Neural cell (in vitro differentiated cells): ENCODE data around the gene TCF4. TPM values are rescaled to one million over a fixed set of nuclear protein-coding genes. Genes with fewer than 3 reads are reported as not detected.

Experiments
- H2AFZ ChIP-seq: fragments of 200-600, 300-800 bp; sonication (generic), shearing (Covaris generic); 2 replicates; pipeline ENCODE4 v1.6.0; 2014; ENCODE audit warnings: low read depth, mild to moderate bottlenecking, antibody characterized with exemption, low read length, moderate library complexity
- H3F3A ChIP-seq: fragments of 200-600 bp; shearing (Covaris generic); 2 replicates; pipeline ENCODE4 v1.6.1; 2016; ENCODE audit warnings: mild to moderate bottlenecking, moderate library complexity, mixed read lengths, antibody characterized with exemption, low read length; ENCODE audit not compliant: insufficient read depth, poor library complexity, severe bottlenecking
- H3K27ac ChIP-seq: fragments of 200-600, 300-800 bp; sonication (generic), shearing (Covaris generic); 2 replicates; pipeline ENCODE4 v1.5.1; 2014; ENCODE audit warnings: mild to moderate bottlenecking, low read length, moderate library complexity
- H3K27me3 ChIP-seq: fragments of 300-800, 200-600 bp; sonication (generic), shearing (Covaris generic); 2 replicates; pipeline ENCODE4 v1.6.0; 2014; ENCODE audit warnings: mild to moderate bottlenecking, low read depth, low read length, moderate library complexity; ENCODE audit not compliant: insufficient read depth
- H3K36me3 ChIP-seq: fragments of 300-800, 200-600 bp; sonication (generic), shearing (Covaris generic); 2 replicates; pipeline ENCODE4 v1.5.1; 2014; ENCODE audit warnings: mild to moderate bottlenecking, antibody characterized with exemption, low read length, moderate library complexity; ENCODE audit not compliant: insufficient read depth
- H3K4me2 ChIP-seq: fragments of 300-800, 200-600 bp; sonication (generic), shearing (Covaris generic); 2 replicates; pipeline ENCODE4 v1.6.0; 2014; ENCODE audit warnings: mild to moderate bottlenecking, low read length
- H3K4me3 ChIP-seq: fragments of 300-800, 200-600 bp; sonication (generic), shearing (Covaris generic); 2 replicates; pipeline ENCODE4 v1.5.1; 2014; ENCODE audit warnings: mild to moderate bottlenecking, low read length, moderate library complexity
- H3K79me2 ChIP-seq: fragments of 200-600 bp; shearing (Covaris generic); replicated peaks from 2 replicates; pipeline ENCODE4 v1.6.0; 2014; ENCODE audit warnings: mild to moderate bottlenecking, low read length, moderate library complexity; ENCODE audit not compliant: insufficient read depth
- H3K9ac ChIP-seq: fragments of 300-800, 200-600 bp; sonication (generic), shearing (Covaris generic); 2 replicates; pipeline ENCODE4 v1.6.1; 2016; ENCODE audit warnings: mild to moderate bottlenecking, low read length, mixed read lengths
- H3K9me2 ChIP-seq: fragments of 200-600 bp; shearing (Covaris generic); 2 replicates; pipeline ENCODE4 v1.6.1; 2016; ENCODE audit warnings: mild to moderate bottlenecking, low read length, mixed read lengths; ENCODE audit not compliant: insufficient read depth
- H3K9me3 ChIP-seq: fragments of 200-600, 300-800 bp; sonication (generic), shearing (Covaris generic); 2 replicates; pipeline ENCODE4 v1.6.1; 2016; ENCODE audit warnings: mild to moderate bottlenecking, mixed run types, low read length, moderate library complexity, mixed read lengths
- H4K20me1 ChIP-seq: fragments of 200-600 bp; shearing (Covaris generic); 2 replicates; pipeline ENCODE4 v1.6.1; 2016; ENCODE audit warnings: mild to moderate bottlenecking, mixed run types; ENCODE audit not compliant: insufficient read depth
- EP300 ChIP-seq: fragments of 450-650 bp; conservative IDR thresholded peaks from 2 replicates; pipeline ENCODE4 v1.6.1; 2014; ENCODE audit warnings: antibody characterized with exemption, mild to moderate bottlenecking, moderate library complexity; ENCODE audit not compliant: poor library complexity, severe bottlenecking
- EZH2 ChIP-seq: fragments of 200-600, 300-800 bp; shearing (Covaris generic), sonication (generic); IDR thresholded peaks from 2 replicates; pipeline ENCODE4 v1.6.1; 2014; ENCODE audit warnings: antibody characterized with exemption, low read length, borderline replicate concordance, mild to moderate bottlenecking; ENCODE audit not compliant: insufficient read depth, poor library complexity, severe bottlenecking
- MXI1 ChIP-seq: fragments of 450-650 bp; conservative IDR thresholded peaks from 2 replicates; pipeline ENCODE4 v1.6.1; 2014; ENCODE audit warnings: antibody characterized with exemption, mild to moderate bottlenecking; ENCODE audit not compliant: poor library complexity, severe bottlenecking
- RAD21 ChIP-seq: fragments of 450-650 bp; conservative IDR thresholded peaks from 2 replicates; pipeline ENCODE4 v1.6.1; 2014; ENCODE audit warnings: antibody characterized with exemption, mild to moderate bottlenecking, moderate library complexity
- SMC3 ChIP-seq: fragments of 450-650 bp; conservative IDR thresholded peaks from 2 replicates; pipeline ENCODE4 v1.6.1; 2014; ENCODE audit warnings: antibody characterized with exemption, mild to moderate bottlenecking, moderate library complexity; ENCODE audit not compliant: poor library complexity
- TAF1 ChIP-seq: IDR thresholded peaks from 2 replicates; pipeline ENCODE4 v1.6.1; 2012; ENCODE audit warnings: low read depth
- polyA plus RNA-seq: library from polyadenylated mRNA; depleted of rRNA; stranded (reverse); fragments of >200 nt; gene quantifications from 2 replicates; pipeline ENCODE4 v1.2.3, GENCODE V29; 2014
- TF ChIP-seq, protein P1 (sequence below): fragments of 450-650 bp; IDR thresholded peaks from 2 replicates; pipeline ENCODE4 v1.5.1; 2014; ENCODE audit warnings: antibody characterized with exemption, mild to moderate bottlenecking, moderate library complexity; ENCODE audit not compliant: poor library complexity, severe bottlenecking
- TF ChIP-seq, protein P2 (sequence below): IDR thresholded peaks from 2 replicates; pipeline ENCODE4 v1.6.1; 2012; ENCODE audit warnings: borderline replicate concordance

TCF4 gene
- polyA plus RNA-seq, 1 donor from 2014 or later = 7.0 TPM

DNA sequence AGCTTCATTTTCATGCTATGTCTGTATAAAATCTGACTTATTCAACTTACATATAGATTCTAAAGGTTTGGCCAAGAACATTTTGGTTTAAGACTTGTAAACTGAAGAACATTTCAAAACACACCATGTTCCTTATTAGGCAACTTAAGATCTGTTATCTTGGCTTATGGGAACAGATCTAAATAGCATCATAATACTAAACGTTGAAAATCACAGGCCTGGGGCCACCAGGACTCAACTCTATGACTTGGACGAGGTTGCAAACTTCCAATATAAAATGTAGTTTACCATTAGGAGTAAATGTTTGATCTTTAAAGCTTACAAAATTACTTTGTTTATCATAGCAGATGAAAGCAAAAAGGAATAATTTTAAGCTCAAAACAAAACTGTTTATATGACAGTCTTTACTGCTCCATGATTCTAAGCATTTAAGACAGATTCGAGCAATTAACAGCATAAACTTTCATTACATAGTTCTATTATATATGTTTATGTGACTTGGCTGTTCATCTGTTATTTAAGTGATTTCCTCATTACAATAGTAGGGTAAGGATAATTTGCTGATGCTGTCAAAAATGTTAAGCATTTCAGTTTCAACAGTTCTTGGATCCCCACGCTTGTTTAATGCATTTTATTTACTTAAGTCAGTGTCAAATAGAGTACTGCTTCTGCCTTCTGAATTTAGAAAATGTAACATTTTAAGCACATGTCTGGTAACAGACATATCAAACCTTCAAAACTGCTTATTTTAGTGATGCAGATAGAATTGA, 8.3 kb downstream of the TCF4 start:
- Histone ChIP-seq H3K9me3 (no peaks in the 10 kb centered on the region), H3K27ac (no peak overlapping the region), H3K9ac (no peak overlapping the region), H3K4me2 (no peak overlapping the region), H3F3A (no peaks in the 10 kb centered on the region), H3K4me3 (no peak overlapping the region), H4K20me1 (no peaks in the 10 kb centered on the region), H3K27me3 (no peaks in the 10 kb centered on the region), H3K79me2 (peaks cover 85% of the 10 kb centered on the region), H2AFZ (no peak overlapping the region), H3K36me3 (no peaks in the 10 kb centered on the region), H3K9me2 (no peaks in the 10 kb centered on the region)
- TF ChIP-seq TAF1 (no peak), EP300 (no peak), MXI1 (no peak)

DNA sequence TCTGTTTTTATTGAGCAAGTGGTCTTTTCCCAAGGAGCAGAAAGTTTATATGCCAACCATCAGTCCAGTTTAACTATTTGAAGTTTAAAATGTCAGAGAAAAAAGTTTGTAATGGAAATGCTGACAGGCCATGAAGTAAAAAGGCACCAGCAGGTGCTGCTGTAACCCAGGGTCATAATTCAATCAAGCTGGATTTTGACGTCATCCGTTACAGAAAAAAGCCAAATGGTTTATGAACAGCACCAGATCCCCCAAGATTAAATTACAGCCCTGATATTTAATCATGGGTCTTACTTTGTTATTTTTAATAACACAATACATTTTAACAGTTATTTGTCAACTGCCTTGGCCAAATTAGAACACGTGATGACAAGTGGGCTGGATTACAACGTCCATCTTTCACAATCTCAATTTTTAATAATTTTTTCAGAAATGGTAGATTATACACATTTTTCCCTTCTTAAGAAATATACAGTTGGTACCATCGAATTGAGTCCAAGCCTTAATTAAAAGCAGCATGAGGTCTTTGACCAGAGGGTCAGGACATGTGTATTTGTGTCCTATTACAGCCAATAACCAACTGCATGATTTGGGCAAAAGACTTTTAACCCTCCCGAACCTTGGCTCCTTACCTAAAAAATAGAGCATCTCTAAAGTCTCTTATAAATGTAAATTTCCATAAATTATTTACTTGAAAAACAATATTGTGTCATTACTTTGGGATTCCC, 10.0 kb downstream of the TCF4 start:
- H3K9me2 ChIP-seq = no peaks in the 10 kb centered on the region
- H3K9me3 ChIP-seq = no peaks in the 10 kb centered on the region
- H3K27me3 ChIP-seq = no peaks in the 10 kb centered on the region
- no peaks in the 10 kb centered on the region for H3F3A ChIP-seq
- TF ChIP-seq SMC3 = peak; percentile 42
- TF ChIP-seq MXI1 = no peak
- TF ChIP-seq, protein P1, sequence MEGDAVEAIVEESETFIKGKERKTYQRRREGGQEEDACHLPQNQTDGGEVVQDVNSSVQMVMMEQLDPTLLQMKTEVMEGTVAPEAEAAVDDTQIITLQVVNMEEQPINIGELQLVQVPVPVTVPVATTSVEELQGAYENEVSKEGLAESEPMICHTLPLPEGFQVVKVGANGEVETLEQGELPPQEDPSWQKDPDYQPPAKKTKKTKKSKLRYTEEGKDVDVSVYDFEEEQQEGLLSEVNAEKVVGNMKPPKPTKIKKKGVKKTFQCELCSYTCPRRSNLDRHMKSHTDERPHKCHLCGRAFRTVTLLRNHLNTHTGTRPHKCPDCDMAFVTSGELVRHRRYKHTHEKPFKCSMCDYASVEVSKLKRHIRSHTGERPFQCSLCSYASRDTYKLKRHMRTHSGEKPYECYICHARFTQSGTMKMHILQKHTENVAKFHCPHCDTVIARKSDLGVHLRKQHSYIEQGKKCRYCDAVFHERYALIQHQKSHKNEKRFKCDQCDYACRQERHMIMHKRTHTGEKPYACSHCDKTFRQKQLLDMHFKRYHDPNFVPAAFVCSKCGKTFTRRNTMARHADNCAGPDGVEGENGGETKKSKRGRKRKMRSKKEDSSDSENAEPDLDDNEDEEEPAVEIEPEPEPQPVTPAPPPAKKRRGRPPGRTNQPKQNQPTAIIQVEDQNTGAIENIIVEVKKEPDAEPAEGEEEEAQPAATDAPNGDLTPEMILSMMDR = peak; percentile 35
- no peak overlapping the region for H3K27ac ChIP-seq
- no peak overlapping the region for H3K4me3 ChIP-seq
- H3K36me3 ChIP-seq = no peaks in the 10 kb centered on the region
- H3K4me2 ChIP-seq = no peak overlapping the region
- H3K79me2 ChIP-seq = peaks cover 81% of the 10 kb centered on the region
- H2AFZ ChIP-seq = no peak overlapping the region
- no peaks in the 10 kb centered on the region for H4K20me1 ChIP-seq
- H3K9ac ChIP-seq = no peak overlapping the region

DNA sequence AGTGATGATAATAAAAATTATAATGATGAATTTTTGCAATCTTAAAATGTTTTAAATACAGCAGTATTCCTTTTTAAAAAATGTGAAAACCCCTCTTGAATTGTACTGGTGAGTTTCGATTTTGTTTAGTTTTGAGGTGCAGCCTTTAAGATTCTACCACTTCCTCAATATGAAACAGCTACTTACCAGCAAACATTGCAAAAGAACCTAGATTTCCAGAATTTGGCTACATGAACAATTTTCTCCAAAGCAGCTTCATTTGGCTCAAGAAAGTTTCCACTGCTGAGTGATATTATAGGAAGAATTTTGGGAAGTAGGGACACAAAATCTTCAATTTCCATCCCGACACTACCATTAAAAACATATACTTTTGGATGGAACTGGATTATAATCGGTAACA, 12.0 kb downstream of the TCF4 start:
- no peaks in the 10 kb centered on the region for H3K9me2 ChIP-seq
- TF ChIP-seq RAD21 (no peak), SMC3 (no peak), EP300 (no peak)
- no peaks in the 10 kb centered on the region for H3K27me3 ChIP-seq
- H3K9ac ChIP-seq = no peak overlapping the region
- peaks cover 64% of the 10 kb centered on the region for H3K79me2 ChIP-seq
- no peaks in the 10 kb centered on the region for H3K9me3 ChIP-seq
- H3K4me3 ChIP-seq = no peak overlapping the region
- H4K20me1 ChIP-seq = no peaks in the 10 kb centered on the region
- H2AFZ ChIP-seq = no peak overlapping the region
- H3K36me3 ChIP-seq = no peaks in the 10 kb centered on the region
- H3F3A ChIP-seq = no peaks in the 10 kb centered on the region
- H3K27ac ChIP-seq = no peak overlapping the region
- no peak overlapping the region for H3K4me2 ChIP-seq

DNA sequence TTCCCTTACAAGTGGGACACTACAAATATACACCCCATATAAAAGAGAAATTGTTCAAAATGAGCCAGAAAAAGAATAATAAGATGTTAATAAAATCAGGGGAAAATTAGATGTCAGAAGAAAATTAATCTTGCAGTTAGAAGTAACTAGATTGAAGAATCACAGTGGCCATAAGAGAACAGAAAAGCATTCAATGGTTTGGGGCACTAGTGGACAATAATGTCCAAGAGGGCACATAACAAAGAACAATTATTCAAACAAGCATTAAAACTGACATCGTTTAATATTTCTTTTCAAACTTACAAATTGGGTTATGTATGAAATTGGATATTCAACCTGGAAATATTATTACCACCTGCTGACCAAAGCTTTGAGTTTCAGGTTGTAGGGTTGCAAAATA, 12.9 kb downstream of the TCF4 start:
- Histone ChIP-seq H3K27ac (no peak overlapping the region), H3K9me3 (no peaks in the 10 kb centered on the region), H3F3A (no peaks in the 10 kb centered on the region), H4K20me1 (no peaks in the 10 kb centered on the region), H3K9me2 (no peaks in the 10 kb centered on the region), H3K4me2 (no peak overlapping the region), H3K79me2 (peaks cover 62% of the 10 kb centered on the region), H3K36me3 (no peaks in the 10 kb centered on the region), H3K9ac (no peak overlapping the region), H3K27me3 (no peaks in the 10 kb centered on the region), H3K4me3 (no peak overlapping the region), H2AFZ (no peak overlapping the region)
- TF ChIP-seq, protein P1 = no peak
- TF ChIP-seq EZH2 (no peak), EP300 (no peak), SMC3 (no peak), TAF1 (no peak)
- TF ChIP-seq, protein P2, sequence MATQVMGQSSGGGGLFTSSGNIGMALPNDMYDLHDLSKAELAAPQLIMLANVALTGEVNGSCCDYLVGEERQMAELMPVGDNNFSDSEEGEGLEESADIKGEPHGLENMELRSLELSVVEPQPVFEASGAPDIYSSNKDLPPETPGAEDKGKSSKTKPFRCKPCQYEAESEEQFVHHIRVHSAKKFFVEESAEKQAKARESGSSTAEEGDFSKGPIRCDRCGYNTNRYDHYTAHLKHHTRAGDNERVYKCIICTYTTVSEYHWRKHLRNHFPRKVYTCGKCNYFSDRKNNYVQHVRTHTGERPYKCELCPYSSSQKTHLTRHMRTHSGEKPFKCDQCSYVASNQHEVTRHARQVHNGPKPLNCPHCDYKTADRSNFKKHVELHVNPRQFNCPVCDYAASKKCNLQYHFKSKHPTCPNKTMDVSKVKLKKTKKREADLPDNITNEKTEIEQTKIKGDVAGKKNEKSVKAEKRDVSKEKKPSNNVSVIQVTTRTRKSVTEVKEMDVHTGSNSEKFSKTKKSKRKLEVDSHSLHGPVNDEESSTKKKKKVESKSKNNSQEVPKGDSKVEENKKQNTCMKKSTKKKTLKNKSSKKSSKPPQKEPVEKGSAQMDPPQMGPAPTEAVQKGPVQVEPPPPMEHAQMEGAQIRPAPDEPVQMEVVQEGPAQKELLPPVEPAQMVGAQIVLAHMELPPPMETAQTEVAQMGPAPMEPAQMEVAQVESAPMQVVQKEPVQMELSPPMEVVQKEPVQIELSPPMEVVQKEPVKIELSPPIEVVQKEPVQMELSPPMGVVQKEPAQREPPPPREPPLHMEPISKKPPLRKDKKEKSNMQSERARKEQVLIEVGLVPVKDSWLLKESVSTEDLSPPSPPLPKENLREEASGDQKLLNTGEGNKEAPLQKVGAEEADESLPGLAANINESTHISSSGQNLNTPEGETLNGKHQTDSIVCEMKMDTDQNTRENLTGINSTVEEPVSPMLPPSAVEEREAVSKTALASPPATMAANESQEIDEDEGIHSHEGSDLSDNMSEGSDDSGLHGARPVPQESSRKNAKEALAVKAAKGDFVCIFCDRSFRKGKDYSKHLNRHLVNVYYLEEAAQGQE = no peak
